NB4 (cell line): ENCODE data around the gene EEF1AKMT2.

Experiments used
- MYC ChIP-seq: IDR thresholded peaks from 2 replicates; pipeline ENCODE4 v1.6.1; 2011; ENCODE audit warnings: low read depth, low read length
- POLR2A ChIP-seq: IDR thresholded peaks from 2 replicates; pipeline ENCODE4 v1.6.1; 2011; ENCODE audit warnings: mild to moderate bottlenecking; ENCODE audit not compliant: insufficient read length; ENCODE audit errors: extremely low read depth
- TF ChIP-seq, protein P1 (sequence below): IDR thresholded peaks from one replicate; pipeline ENCODE4 v1.5.1; 2012; ENCODE audit warnings: low read depth, low read length
- TF ChIP-seq, protein P2 (sequence below): IDR thresholded peaks from 2 replicates; pipeline ENCODE4 v1.6.1; 2011; ENCODE audit warnings: low read depth, low read length

DNA sequence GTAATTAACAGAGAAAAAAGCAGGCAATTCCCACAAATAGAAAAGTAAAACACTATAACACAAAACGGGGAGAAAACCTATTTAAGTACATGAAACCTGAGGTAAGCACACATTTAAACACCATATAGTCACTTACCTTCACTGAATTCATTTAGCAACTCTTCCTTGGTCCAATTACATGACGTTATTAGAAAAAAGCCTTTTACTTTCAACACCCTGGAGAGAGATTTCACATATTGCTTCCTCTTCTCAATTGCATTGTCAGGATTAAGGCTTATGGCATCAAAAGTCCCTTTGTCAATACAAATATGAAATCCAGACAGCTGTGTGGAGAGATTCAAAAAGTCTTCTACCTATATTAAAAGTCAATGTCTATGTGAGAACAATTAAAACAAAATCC lies 26.4 kb downstream of the EEF1AKMT2 start:
- TF ChIP-seq, protein P1, sequence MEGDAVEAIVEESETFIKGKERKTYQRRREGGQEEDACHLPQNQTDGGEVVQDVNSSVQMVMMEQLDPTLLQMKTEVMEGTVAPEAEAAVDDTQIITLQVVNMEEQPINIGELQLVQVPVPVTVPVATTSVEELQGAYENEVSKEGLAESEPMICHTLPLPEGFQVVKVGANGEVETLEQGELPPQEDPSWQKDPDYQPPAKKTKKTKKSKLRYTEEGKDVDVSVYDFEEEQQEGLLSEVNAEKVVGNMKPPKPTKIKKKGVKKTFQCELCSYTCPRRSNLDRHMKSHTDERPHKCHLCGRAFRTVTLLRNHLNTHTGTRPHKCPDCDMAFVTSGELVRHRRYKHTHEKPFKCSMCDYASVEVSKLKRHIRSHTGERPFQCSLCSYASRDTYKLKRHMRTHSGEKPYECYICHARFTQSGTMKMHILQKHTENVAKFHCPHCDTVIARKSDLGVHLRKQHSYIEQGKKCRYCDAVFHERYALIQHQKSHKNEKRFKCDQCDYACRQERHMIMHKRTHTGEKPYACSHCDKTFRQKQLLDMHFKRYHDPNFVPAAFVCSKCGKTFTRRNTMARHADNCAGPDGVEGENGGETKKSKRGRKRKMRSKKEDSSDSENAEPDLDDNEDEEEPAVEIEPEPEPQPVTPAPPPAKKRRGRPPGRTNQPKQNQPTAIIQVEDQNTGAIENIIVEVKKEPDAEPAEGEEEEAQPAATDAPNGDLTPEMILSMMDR: no peak
- TF ChIP-seq POLR2A (no peak), MYC (no peak)
- TF ChIP-seq, protein P2, sequence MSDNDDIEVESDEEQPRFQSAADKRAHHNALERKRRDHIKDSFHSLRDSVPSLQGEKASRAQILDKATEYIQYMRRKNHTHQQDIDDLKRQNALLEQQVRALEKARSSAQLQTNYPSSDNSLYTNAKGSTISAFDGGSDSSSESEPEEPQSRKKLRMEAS: no peak
